Vagina (tissue), 2 donors: ENCODE measurements around the gene BLACAT1.

Experiments
- POLR2A ChIP-seq, 2 donors: fragments of 450-650 bp; IDR thresholded peaks; one replicate each; pipeline ENCODE4 v1.6.1; 2017; ENCODE audit warnings: antibody characterized with exemption in 2 of 2, mild to moderate bottlenecking in 2 of 2, moderate library complexity in 2 of 2
- TF ChIP-seq, protein P1 (sequence below), 3 experiments: fragments of 450-650 bp in 2 of 3; fragments of 200-600 bp in 1 of 3; sonication (generic) in 1 of 3; IDR thresholded peaks; one replicate each; pipeline ENCODE4 v1.5.1; 2017 to 2019; ENCODE audit warnings: antibody characterized with exemption in 3 of 3, mild to moderate bottlenecking in 2 of 3, moderate library complexity in 2 of 3

- TF ChIP-seq, protein P1, sequence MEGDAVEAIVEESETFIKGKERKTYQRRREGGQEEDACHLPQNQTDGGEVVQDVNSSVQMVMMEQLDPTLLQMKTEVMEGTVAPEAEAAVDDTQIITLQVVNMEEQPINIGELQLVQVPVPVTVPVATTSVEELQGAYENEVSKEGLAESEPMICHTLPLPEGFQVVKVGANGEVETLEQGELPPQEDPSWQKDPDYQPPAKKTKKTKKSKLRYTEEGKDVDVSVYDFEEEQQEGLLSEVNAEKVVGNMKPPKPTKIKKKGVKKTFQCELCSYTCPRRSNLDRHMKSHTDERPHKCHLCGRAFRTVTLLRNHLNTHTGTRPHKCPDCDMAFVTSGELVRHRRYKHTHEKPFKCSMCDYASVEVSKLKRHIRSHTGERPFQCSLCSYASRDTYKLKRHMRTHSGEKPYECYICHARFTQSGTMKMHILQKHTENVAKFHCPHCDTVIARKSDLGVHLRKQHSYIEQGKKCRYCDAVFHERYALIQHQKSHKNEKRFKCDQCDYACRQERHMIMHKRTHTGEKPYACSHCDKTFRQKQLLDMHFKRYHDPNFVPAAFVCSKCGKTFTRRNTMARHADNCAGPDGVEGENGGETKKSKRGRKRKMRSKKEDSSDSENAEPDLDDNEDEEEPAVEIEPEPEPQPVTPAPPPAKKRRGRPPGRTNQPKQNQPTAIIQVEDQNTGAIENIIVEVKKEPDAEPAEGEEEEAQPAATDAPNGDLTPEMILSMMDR (IDR thresholded peaks at IDR 0.05), result no peak
- TF ChIP-seq POLR2A (IDR thresholded peaks at IDR 0.05), result no peak
Observed at GRCh38 chr1:205456868-205457745, 1.3 kb upstream of the BLACAT1 start.
